Endothelial cell of umbilical vein (primary cell): ENCODE measurements around the gene PIP4P1. TPM values are rescaled to one million over a fixed set of nuclear protein-coding genes. Genes with fewer than 3 reads are reported as not detected.
"Not testable (repeated sequence)": the region's sequence is repeated elsewhere in the genome, so short reads cannot be mapped to it uniquely, and the experiment has no call there.

ENCODE experiments used
- BruUV-seq: library from RNA; stranded (reverse); fragments of 400-500 nt; replicated peaks from 2 replicates; lab custom pipeline; 2021; lab: Mats Ljungman, UMichigan
- CTCF ChIA-PET: fragments of 300-600, 350-600 bp; sonication (Branson Sonifier 250); formaldehyde crosslinking; loops from one replicate; lab custom pipeline; 2021; ENCODE audit warnings: antibody characterized with exemption, inconsistent platforms; lab: Charles Lee
- POLR2A ChIA-PET: fragments of 300-600, 350-600 bp; sonication (Branson Sonifier 250); formaldehyde crosslinking; loops from one replicate; lab custom pipeline; 2021; ENCODE audit warnings: antibody characterized with exemption, inconsistent platforms; lab: Charles Lee
- DNase-seq: peaks from one replicate; pipeline ENCODE4 v3.0.0-alpha.2; 2011; ENCODE audit warnings: low read depth, low spot score
- FAIRE-seq: peaks from 2 replicates; lab custom pipeline; 2011; peaks lifted over from hg19 to GRCh38; lab: Jason Lieb, UNC
- H2AFZ ChIP-seq: 2 replicates; pipeline ENCODE4 v1.6.0; 2012; ENCODE audit warnings: low read depth, low read length, control low read depth, inconsistent platforms
- H3K27ac ChIP-seq: 2 replicates; pipeline ENCODE4 v1.5.1; 2011; ENCODE audit warnings: low read depth, mild to moderate bottlenecking, control low read depth, low read length, moderate library complexity; ENCODE audit not compliant: insufficient read depth
- H3K27me3 ChIP-seq, 2 experiments: 2 replicates each; pipeline versions ENCODE4 v1.6.0 to v1.6.1; 2011; ENCODE audit warnings: low read length in 2 of 2, mixed read lengths in 1 of 2; ENCODE audit not compliant: control insufficient read depth in 2 of 2, insufficient read depth in 2 of 2
- H3K36me3 ChIP-seq, 2 experiments: 2 replicates in 1 of 2; 3 replicates in 1 of 2; pipeline ENCODE4 v1.5.1; 2011; ENCODE audit warnings: low read length in 2 of 2, mild to moderate bottlenecking in 1 of 2, moderate library complexity in 1 of 2; ENCODE audit not compliant: control insufficient read depth in 2 of 2, insufficient read depth in 2 of 2; ENCODE audit errors: extremely low read depth in 1 of 2
- H3K4me1 ChIP-seq: 3 replicates; pipeline ENCODE4 v1.5.1; 2011; ENCODE audit warnings: mild to moderate bottlenecking, low read length; ENCODE audit not compliant: control insufficient read depth, insufficient read depth; ENCODE audit errors: extremely low read depth
- H3K4me2 ChIP-seq: 2 replicates; pipeline ENCODE4 v1.6.1; 2011; ENCODE audit warnings: low read length, control low read depth, mixed read lengths; ENCODE audit not compliant: insufficient read depth
- H3K4me3 ChIP-seq, 3 experiments: fragments of 200-600 bp in 1 of 3; sonication (generic), shearing (Covaris generic) in 1 of 3; replicated peaks in 1 of 3; 2 replicates each; pipeline ENCODE4 v1.5.1; 2011 to 2016; ENCODE audit warnings: control low read depth in 3 of 3, low read length in 3 of 3, mild to moderate bottlenecking in 2 of 3, inconsistent platforms in 1 of 3, low read depth in 1 of 3, moderate library complexity in 1 of 3; ENCODE audit not compliant: insufficient read depth in 1 of 3
- H3K79me2 ChIP-seq: 2 replicates; pipeline ENCODE4 v1.6.0; 2012; ENCODE audit warnings: low read length, inconsistent platforms; ENCODE audit not compliant: control insufficient read depth, insufficient read depth
- H3K9ac ChIP-seq: replicated peaks from 2 replicates; pipeline ENCODE3; 2011; ENCODE audit warnings: low read length, control low read depth; ENCODE audit not compliant: insufficient read depth; ENCODE audit errors: extremely low read depth
- H3K9me1 ChIP-seq: replicated peaks from 3 replicates; pipeline ENCODE4 v1.6.0; 2011; ENCODE audit warnings: mild to moderate bottlenecking, low read length; ENCODE audit not compliant: control insufficient read depth, insufficient read depth; ENCODE audit errors: extremely low read depth
- H3K9me3 ChIP-seq: replicated peaks from 2 replicates; pipeline ENCODE4 v1.5.1; 2012; ENCODE audit warnings: low read length, inconsistent platforms; ENCODE audit not compliant: control insufficient read depth, insufficient read depth
- H4K20me1 ChIP-seq: replicated peaks from 2 replicates; pipeline ENCODE3; 2011; ENCODE audit warnings: mild to moderate bottlenecking, low read length; ENCODE audit not compliant: control insufficient read depth, insufficient read depth; ENCODE audit errors: extremely low read depth
- EZH2 ChIP-seq: IDR thresholded peaks from 2 replicates; pipeline ENCODE4 v1.6.1; 2012; ENCODE audit warnings: borderline replicate concordance, low read depth, mild to moderate bottlenecking, moderate library complexity, low read length, inconsistent platforms; ENCODE audit not compliant: severe bottlenecking
- MAX ChIP-seq: IDR thresholded peaks from 2 replicates; pipeline ENCODE4 v1.6.1; 2011; ENCODE audit not compliant: insufficient read depth, insufficient read length
- dilution Hi-C: fragments of 300-500 bp; cut with MboI; formaldehyde crosslinking; loops from one replicate; pipeline ENCODE4 v1.15.0; 2019; ENCODE audit warnings: low sequenced_read_pairs; ENCODE audit not compliant: extremely low pct_ligation_motif_present
- intact Hi-C: fragments of 100-400 bp; cut with micrococcal nuclease; formaldehyde crosslinking; loops from one replicate; pipeline ENCODE4 v1.10.0; 2022
- polyA plus RNA-seq, 4 experiments: library from polyadenylated mRNA; depleted of rRNA in 3 of 4; stranded (reverse) in 3 of 4; unstranded in 1 of 4; fragments of >200 nt; gene quantifications; 2 replicates each; pipeline versions ENCODE4 v1.2.1 to v1.2.3, GENCODE V29; 2011 to 2012; ENCODE audit warnings: missing spikeins in 1 of 4
- total RNA-seq: library from RNA; stranded (reverse); gene quantifications from 2 replicates; pipeline ENCODE4 v1.2.3, GENCODE V29; 2021

The PIP4P1 gene
- total and polyA plus RNA-seq, 2 donors (not counting 3 experiments of a cell fraction or from before 2014, with no cell fraction given) = 28.6 to 52.5 TPM

DNA sequence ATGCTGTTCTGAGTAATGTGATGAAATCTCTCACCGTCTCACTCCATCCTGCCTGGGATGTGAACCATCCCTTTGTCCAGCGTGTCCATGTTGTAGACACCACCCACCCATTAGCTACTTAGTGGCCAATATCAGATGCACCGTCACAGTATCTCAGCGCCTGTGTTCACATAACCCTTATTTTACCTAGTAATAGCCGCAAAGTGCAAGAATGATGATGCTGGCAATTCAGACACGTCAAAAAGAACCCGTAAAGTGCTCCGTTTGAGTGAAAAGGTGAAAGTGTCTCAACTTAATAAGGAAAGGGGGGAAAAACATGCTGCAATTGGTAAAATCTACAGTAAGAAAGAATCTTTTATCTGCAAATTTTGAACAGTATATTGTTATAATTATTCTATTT, 47.1 kb upstream of the PIP4P1 start:
- DNase-seq (no peak), FAIRE-seq (no peak)
- ChIA-PET POLR2A (no interaction called here), CTCF (no interaction called here)
- peaks cover 24% of the 10 kb centered on the region for H3K4me1 ChIP-seq
- TF ChIP-seq MAX = no peak
- no peak for TF ChIP-seq EZH2
- no peaks in the 10 kb centered on the region for H3K79me2 ChIP-seq
- dilution Hi-C loops = no loop called here
- no peak overlapping the region for H3K4me2 ChIP-seq
- H3K27ac ChIP-seq = no peak overlapping the region
- H3K9ac ChIP-seq = no peak overlapping the region
- no TSS peak for BruUV-seq
- H2AFZ ChIP-seq = no peak overlapping the region
- H3K4me3 ChIP-seq = no peak overlapping the region
- H3K9me1 ChIP-seq = no peaks in the 10 kb centered on the region
- H3K36me3 ChIP-seq = no peaks in the 10 kb centered on the region
- no peaks in the 10 kb centered on the region for H3K27me3 ChIP-seq
- no peaks in the 10 kb centered on the region for H3K9me3 ChIP-seq
- no peaks in the 10 kb centered on the region for H4K20me1 ChIP-seq
- intact Hi-C loops = no loop called here

GRCh38 chr14:20507537-20507936, 46.3 kb upstream of the PIP4P1 start:
- BruUV-seq, H3K79me2 ChIP-seq, H3K9me3 ChIP-seq, intact Hi-C loops, FAIRE-seq, H4K20me1 ChIP-seq, H3K9ac ChIP-seq, H3K4me2 ChIP-seq, POLR2A ChIA-PET, dilution Hi-C loops, H3K4me3 ChIP-seq, H3K27ac ChIP-seq, DNase-seq, H2AFZ ChIP-seq, H3K9me1 ChIP-seq, H3K36me3 ChIP-seq, CTCF ChIA-PET, H3K27me3 ChIP-seq: not testable (repeated sequence)
- H3K4me1 ChIP-seq = peaks cover 17% of the 10 kb centered on the region

GRCh38 chr14:20506752-20507151, 45.5 kb upstream of the PIP4P1 start:
- H3K4me1 ChIP-seq = peaks cover 11% of the 10 kb centered on the region
- H3K79me2 ChIP-seq, H2AFZ ChIP-seq, H3K36me3 ChIP-seq, CTCF ChIA-PET, POLR2A ChIA-PET, H3K9me1 ChIP-seq, FAIRE-seq, H3K9me3 ChIP-seq, DNase-seq, H3K4me2 ChIP-seq, dilution Hi-C loops, intact Hi-C loops, H3K9ac ChIP-seq, H3K27ac ChIP-seq, H3K27me3 ChIP-seq, H4K20me1 ChIP-seq, BruUV-seq, H3K4me3 ChIP-seq: not testable (repeated sequence)

DNA sequence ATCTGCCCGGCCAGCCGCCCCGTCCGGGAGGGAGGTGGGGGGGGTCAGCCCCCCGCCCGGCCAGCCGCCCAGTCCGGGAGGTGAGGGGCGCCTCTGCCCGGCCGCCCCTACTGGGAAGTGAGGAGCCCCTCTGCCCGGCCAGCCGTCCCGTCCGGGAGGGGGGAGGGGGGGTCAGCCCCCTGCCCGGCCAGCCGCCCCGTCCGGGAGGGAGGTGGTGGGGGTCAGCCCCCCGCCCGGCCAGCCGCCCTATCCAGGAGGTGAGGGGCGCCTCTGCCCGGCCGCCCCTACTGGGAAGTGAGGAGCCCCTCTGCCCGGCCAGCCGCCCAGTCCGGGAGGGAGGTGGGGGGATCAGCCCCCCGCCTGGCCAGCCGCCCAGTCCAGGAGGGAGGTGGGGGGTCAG, 45.0 kb upstream of the PIP4P1 start:
- BruUV-seq, H2AFZ ChIP-seq, FAIRE-seq, H3K9me1 ChIP-seq, H3K4me3 ChIP-seq, H3K36me3 ChIP-seq, H3K9ac ChIP-seq, dilution Hi-C loops, H3K27ac ChIP-seq, CTCF ChIA-PET, H3K9me3 ChIP-seq, POLR2A ChIA-PET, H3K4me2 ChIP-seq, H4K20me1 ChIP-seq, DNase-seq, intact Hi-C loops, H3K79me2 ChIP-seq, H3K27me3 ChIP-seq: not testable (repeated sequence)
- H3K4me1 ChIP-seq = peaks cover 14% of the 10 kb centered on the region
